Activated CD8-positive, alpha-beta memory T cell treated with anti-CD3 and anti-CD28 coated beads, Interleukin-2, amount 50 U/mL, for 24 hours (primary cell): ENCODE measurements around the gene POLR2M.

Experiments used
- DNase-seq: peaks from one replicate; pipeline ENCODE4 v3.0.0-alpha.2; 2020; ENCODE audit errors: extremely low read depth

The POLR2M gene

DNA sequence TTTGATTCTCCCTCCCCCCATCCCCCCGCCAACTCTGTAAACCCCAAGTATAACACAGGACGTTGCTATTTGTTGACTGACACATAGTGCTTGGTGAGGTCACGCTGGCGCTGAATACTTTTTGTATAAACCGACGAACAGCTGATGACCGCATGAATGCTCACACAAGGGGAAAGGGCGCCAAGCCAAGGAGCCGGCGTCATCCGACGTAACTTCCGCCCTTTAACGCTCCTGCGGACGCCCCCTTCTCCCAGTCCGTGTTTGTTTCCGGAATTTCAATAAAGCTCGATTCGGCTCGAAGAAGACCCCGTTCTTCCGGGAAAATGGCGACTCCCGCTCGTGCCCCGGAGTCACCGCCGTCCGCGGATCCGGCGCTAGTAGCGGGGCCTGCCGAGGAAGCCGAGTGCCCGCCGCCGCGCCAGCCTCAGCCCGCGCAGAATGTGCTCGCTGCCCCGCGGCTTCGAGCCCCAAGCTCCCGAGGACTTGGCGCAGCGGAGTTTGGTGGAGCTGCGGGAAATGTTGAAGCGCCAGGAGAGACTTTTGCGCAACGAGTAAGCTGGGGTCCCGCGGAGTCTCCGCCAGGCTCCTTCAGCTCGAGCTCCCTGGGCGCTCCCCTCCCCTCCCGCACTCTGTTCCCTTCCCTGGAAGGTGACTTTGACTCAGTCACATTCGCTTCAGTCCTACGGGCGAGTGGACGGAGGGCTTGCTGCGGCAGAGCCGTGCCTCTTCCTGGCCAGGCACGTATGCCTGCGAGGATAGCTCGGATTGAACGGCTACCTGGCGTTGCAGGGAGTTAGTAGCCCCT is at the start of gene POLR2M:
POLR2M (plus strand) TSS at position 310 of the 805 bp plus-strand sequence; CDS start at position 439, 129 bp downstream.
- DNase-seq, result peak; percentile 85

- no peak for DNase-seq
These were observed 48.9 kb upstream of the POLR2M start for GRCh38 chr15:57657619-57658018.

DNA sequence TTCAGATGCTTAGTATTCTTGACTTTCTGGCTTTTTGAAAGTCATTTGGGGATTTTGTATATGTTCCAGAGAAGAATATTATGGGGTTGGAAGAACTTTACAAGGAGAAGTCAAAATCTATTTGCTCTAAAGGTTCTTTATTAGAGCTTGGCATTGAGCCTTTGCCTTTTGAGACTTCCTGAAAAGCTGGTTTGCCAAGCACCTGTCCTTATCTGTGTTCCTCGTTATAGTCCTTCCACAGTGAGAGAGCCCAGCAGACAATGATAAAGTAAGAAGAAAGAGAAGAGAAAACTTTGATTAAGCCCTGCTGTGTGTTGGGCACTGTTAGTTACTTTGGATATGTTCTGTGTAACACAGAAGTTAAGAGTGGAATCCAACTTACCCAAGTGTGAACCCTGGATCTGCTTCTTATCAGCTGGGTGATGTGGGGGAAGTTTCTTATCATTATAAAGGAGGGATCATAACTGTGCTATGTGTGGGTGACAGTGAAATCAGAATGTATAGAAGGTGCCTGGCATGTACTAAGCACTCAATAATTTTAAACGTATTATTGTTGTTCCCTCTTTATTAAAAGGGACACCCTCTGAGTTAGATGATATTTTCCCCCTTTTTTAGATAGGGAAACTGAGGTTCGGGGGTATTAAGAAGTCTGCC is 44.3 kb upstream of the POLR2M start:
- no peak for DNase-seq

DNA sequence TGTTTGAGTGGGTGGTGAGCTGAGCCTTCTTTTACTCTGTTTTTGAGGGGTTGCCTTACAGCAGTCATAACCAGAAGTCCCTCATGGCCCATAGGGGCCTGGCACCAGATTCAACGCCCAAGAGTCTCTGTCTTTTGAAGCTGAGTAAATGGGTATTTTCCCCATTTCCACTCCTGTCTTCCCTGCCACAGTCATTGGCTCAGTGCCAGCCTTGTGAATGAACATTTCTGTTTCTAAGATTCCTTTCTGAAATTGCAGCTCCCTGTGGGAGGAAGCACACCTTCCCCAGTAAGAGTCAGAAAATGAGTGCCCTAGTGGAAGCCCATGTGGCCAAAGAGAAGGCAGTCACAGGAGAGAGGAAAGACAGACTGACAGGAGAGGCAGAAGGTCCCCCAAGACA is 43.7 kb upstream of the POLR2M start:
- DNase-seq, result no peak

DNA sequence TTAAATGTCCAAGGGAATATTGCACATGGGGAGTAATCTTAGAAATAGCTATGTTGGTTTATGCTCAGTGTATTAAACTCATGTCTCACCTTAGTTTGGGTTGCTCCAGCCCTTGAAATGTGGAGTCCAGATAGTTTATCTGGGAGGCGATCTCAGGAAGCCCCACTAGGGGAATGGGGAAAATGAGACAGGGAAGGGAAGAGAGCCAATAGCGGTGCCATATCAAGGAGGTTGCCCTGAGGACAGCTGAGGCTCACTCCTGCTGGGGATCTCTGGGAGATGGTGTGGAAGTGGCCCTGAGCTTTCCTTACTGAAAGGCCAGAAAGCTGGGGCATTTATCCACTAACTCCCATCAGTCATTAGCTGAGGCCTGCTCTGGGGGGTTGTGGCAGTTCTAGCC is 43.3 kb upstream of the POLR2M start:
- no peak for DNase-seq

- DNase-seq, result no peak
These were observed 41.3 kb upstream of the POLR2M start for GRCh38 chr15:57665194-57665593.

DNA sequence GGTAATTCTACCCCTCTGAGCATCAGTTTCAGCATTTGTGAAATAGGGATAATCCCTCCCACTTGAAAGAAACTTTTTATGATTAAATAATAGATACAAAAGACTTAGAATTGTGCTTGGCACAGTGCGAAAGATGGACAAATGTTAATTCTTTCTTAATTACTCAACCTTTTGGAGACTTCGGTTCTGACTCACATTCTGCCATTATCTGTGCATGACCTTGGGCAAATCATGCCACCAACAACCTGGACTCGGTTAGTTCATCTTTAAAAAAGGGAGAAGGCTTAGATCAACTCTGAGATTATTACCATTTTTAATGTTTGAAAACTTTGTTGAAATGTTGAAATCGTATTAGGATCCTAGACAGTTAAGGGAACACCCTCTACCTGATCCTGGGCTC is 40.6 kb upstream of the POLR2M start:
- no peak for DNase-seq

- DNase-seq, result no peak
These were observed 39.2 kb upstream of the POLR2M start for GRCh38 chr15:57667171-57667849.

- no peak for DNase-seq
These were observed 38.5 kb upstream of the POLR2M start for GRCh38 chr15:57668016-57668415.

- DNase-seq, result no peak
These were observed 34.9 kb upstream of the POLR2M start for GRCh38 chr15:57671636-57672035.

DNA sequence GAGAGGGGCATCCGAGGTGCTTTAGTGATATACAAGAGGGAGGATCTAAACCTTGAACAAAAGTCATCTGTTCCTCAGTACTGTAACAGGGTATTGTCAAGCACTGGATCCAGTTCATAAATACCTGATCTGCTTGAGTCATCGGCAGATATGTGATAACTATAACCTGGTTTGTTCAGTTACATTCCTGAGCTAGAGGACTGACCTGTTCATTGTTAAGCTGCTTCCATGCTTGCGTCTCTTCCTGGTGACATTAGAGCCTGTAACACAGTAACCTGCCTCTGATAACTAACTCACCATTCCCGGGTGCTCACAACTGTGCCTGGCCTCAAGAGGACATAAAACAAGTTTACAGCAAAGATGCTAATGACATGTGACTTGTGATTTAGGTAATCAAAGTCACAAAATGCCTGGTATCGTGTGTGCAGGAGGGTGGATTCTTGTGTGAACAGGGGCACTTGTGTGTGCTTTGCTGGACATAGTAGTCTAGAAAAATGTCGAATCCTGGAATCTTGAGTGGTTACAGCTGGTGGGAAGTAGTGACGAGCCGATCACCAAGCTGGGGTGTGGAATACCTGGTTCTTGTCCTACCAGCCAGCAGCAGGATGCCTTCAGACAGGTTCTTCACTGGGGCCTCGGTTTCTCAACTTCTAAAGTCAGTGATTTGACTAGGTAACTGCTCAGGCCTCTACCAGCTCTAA is 30.9 kb upstream of the POLR2M start:
- no peak for DNase-seq

DNA sequence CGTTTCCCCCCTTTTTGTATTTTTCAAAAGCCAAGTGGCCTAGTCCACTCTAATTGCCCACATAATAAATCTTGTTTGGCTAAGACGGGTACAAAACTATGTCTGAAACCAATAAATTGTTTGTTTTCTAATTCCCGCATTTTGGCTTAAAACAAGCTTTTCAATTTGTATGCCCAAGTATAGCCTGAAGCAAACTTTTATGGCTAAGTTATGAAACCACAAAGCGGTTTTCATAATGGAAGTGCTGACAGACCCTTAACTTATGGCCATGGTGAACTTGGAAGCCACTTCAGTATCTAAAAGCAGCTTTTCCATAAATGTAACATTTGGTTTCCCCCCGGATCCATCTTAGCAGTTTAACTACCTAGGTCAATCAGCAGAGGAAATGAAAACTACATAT is 29.9 kb upstream of the POLR2M start:
- DNase-seq, result no peak

GRCh38 chr15:57677204-57677603 is 29.3 kb upstream of the POLR2M start:
- no peak for DNase-seq

GRCh38 chr15:57680021-57680420 is 26.5 kb upstream of the POLR2M start:
- no peak for DNase-seq

- no peak for DNase-seq
These were observed 25.5 kb upstream of the POLR2M start for GRCh38 chr15:57681011-57681410.

DNA sequence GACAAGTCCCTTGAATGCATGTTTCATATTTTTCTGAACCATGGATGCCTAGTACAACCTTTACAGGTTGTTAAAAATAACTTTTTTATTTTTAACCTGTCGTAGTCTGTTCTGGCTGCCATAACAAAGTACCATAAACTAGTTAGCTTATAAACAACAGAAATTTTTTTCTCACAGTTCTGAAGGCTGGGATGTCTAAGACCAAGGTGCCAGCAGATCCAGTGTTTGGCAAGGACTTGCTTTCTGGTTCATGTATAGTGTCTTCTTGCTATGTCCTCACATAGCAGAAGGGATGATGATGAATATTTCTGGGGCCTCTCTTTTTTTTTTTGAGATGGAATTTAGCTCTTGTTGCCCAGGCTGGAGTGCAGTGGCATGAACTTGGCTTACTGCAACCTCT is 23.0 kb upstream of the POLR2M start:
- DNase-seq, result no peak

- DNase-seq, result no peak
These were observed 21.9 kb upstream of the POLR2M start for GRCh38 chr15:57684491-57685151.

GRCh38 chr15:57685306-57686095 is 21.0 kb upstream of the POLR2M start:
- DNase-seq, result no peak

DNA sequence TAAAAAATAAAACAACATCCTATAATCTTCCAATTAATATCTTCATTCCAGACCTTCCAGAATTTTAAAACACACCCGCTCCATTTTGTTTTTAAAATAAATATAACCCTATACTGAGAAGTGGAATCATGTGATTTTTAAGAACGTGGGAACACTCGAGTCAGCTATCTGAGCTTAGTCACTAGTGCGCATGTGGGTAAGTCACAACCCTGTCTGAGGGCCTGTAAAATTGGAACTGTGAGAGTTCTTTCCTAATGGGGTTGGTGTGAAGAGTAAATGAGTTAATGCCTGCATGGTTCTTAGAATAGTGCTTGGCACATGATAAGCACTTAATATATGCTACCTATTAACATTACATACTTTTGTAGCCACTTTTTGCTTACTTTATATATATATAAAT is 19.9 kb upstream of the POLR2M start:
- no peak for DNase-seq

- DNase-seq, result no peak
These were observed 16.1 kb upstream of the POLR2M start for GRCh38 chr15:57690341-57690966.
